AG09309 (cell line): Measurements from ENCODE around the gene NDUFAF5.
A peak's percentile ranks its signal among the peaks of the same experiment; 100 is the strongest.

Experiments
- DNase-seq: peaks from one replicate; pipeline ENCODE4 v3.0.0-alpha.2; 2010; ENCODE audit warnings: low read depth
- H3K4me3 ChIP-seq: 2 replicates; pipeline ENCODE4 v1.5.1; 2011; ENCODE audit warnings: mild to moderate bottlenecking, low read depth, low read length, moderate library complexity; ENCODE audit not compliant: control insufficient read depth
- CTCF ChIP-seq: IDR thresholded peaks from 2 replicates; pipeline ENCODE4 v1.5.1; 2011; ENCODE audit warnings: mild to moderate bottlenecking, low read depth, low read length, inconsistent platforms; ENCODE audit not compliant: insufficient read depth, control insufficient read depth; ENCODE audit errors: missing control alignments

The NDUFAF5 gene

GRCh38 chr20:13765299-13765698, 19.5 kb upstream of the NDUFAF5 start:
- no peak overlapping the region for H3K4me3 ChIP-seq
- no peak for DNase-seq
- TF ChIP-seq CTCF: no peak

- no peak for TF ChIP-seq CTCF
- no peak for DNase-seq
- H3K4me3 ChIP-seq: no peak overlapping the region
Observed at GRCh38 chr20:13765868-13766416, 18.9 kb upstream of the NDUFAF5 start.

GRCh38 chr20:13770141-13770540, 14.7 kb upstream of the NDUFAF5 start:
- H3K4me3 ChIP-seq: no peak overlapping the region
- DNase-seq: no peak
- no peak for TF ChIP-seq CTCF

GRCh38 chr20:13771853-13772453, 12.9 kb upstream of the NDUFAF5 start:
- TF ChIP-seq CTCF: peak; percentile 28
- no peak overlapping the region for H3K4me3 ChIP-seq
- no peak for DNase-seq

- H3K4me3 ChIP-seq: no peak overlapping the region
- no peak for DNase-seq
- TF ChIP-seq CTCF: no peak
Observed at GRCh38 chr20:13772529-13772928, 12.3 kb upstream of the NDUFAF5 start.

GRCh38 chr20:13775867-13776266, 9.0 kb upstream of the NDUFAF5 start:
- TF ChIP-seq CTCF: no peak
- DNase-seq: no peak

More at GRCh38 chr20:13775867-13776266, 9.0 kb upstream of the NDUFAF5 start:
- H3K4me3 ChIP-seq: no peak overlapping the region
